CD4-positive, alpha-beta T cell treated with Interleukin-4 for 1 hour (primary cell): ENCODE data around the gene ANKIB1.
"Not testable (repeated sequence)": the region's sequence is repeated elsewhere in the genome, so short reads cannot be mapped to it uniquely, and the experiment has no call there.

Experiments
- DNase-seq, 2 donors: peaks; one replicate each; pipeline ENCODE4 v3.0.0-alpha.2; 2020 to 2022

Gene ANKIB1

DNA sequence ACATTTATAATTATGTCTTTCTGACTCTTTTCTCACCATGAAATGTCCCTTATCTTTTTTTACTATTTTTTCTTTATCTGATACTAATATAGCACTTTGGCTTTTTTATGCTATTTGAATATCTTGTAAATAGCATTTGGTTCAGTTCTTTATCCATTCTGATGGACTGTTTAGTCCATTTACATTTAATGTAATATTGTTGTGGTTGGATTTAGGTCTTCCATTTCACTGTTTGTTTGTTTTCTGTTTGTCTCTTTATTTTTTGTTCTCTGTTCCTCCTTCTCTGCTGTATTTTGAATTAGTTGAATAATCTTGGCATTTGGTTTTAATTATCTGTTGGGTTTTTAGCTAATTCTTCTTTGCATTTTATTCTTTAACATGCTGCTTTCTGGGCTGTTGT, 89.8 kb downstream of the ANKIB1 start:
- DNase-seq: no peak

DNA sequence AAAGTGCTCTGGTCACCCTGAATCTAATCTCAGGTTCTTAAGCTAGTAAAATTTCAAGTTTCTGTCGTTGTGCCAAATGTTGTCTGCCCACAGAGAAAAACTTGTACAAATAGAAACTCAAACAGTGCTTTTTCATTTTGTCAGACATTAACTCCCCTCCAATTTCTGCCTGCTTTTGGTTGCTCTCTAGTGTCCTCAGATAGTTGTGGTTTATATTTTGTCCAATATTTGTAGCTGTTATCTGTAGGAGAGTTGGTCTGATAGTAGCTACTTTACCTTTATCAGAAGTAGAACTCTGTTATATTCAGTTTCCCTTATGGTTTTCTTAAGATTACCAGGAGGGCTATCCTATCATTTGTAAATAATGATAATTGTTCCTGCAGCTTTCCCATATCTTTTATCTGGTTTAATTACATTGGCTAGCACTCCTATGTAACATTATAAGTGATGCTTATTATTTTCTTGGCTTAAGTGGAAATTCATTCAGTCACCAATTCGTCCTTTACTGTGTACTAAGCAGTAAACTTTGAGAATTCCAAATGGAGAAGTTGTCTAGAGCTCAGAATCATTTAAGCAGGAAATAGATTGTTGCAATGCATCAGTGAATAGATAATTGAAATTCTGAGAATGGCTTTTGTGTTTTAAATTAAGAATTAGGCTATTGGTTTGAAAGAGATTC, 91.0 kb downstream of the ANKIB1 start:
- DNase-seq: no peak

GRCh38 chr7:92340016-92340415, 94.2 kb downstream of the ANKIB1 start:
- DNase-seq: no peak

DNA sequence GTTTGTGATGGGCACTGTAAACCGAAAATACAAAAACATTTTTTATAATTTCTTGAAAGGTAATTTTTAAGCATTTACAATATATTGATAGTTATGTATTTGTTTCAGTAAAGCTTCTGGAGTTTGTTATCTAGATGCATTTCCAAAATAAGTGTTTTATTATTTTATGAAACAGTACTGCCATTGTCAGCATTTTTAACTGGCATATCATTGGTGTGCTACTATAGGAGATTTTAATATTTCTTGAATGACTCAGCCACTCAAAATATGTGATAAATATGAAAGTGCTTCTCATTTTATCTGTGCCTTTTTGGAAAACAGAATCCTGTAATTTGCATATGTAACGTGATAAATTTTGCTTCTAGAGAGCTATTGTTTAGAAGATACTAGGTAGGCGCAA, 97.9 kb downstream of the ANKIB1 start:
- DNase-seq: no peak

DNA sequence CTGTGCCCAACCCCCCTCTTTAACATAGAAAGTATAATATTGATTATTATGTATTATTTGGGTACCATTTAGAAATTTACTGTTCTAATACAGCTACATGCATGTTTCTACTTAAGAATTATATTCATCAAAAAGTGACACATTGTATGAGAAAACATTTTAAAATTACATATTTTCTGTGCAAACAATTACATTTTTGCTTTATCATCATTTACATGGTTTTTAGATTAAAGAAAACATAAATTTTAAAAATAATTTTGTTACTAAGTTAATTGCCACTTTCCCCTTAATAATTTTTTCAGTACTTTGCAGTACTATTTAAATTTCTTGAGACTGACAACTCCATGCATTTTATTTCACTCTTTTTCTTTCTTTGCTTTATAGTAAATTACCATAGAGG, 106.2 kb downstream of the ANKIB1 start:
- DNase-seq: no peak

DNA sequence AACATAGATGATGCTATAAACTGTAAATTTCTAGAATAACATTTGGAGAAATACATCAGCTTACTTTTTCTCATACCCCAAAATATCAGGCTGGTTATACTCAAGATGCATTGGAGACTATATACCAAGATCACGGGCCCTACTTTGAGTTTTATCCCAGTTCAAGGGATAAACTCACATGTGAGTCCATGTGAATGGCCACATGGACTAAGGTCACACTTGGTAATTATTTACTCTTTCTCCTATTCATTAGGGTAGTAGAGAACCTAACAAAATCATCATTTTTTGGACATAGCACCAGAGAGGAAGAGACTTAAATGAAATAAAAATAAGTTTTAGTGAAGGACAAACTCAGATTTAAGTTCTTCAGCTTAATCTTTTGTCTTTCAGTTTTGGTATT, 108.4 kb downstream of the ANKIB1 start:
- DNase-seq: no peak

DNA sequence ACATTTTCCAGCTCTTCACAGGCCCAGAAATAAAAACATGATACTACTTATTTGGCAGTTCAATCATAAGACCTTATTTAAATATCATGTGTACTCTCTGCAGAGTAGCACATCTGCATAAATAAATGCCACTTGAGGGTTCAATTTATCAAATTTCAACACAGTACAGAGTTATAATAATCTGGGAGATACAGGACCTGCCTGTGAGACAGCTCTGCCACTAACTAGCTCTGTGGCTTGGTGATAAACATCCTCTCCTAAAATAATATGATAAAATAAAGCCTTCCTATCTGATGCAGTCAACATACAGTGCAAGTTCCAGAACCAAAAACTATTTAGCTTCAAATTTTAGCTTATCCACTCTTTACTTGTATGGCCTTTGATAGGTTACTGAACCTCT, 110.6 kb downstream of the ANKIB1 start:
- DNase-seq: no peak

DNA sequence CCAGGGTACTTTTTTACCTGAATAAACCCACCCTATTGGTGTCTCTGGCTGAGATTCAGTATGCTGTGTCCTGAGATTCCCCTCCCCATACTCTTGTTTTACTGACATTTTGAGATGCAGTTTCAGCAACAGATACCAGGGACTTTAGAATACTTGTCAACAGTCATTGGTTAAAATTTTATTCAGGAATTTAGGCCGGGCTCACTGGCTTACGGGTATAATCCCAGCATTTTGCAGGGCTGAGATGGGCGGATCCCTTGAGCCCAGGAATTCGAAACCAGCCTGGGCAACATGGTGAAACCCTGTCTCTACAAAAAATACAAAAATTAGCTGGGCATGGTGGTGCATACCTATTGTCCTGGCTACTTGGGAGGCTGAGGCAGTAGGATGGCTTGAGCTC, 111.5 kb downstream of the ANKIB1 start:
- no peak for DNase-seq

GRCh38 chr7:92359179-92359578, 113.4 kb downstream of the ANKIB1 start:
- not testable (repeated sequence) for DNase-seq

DNA sequence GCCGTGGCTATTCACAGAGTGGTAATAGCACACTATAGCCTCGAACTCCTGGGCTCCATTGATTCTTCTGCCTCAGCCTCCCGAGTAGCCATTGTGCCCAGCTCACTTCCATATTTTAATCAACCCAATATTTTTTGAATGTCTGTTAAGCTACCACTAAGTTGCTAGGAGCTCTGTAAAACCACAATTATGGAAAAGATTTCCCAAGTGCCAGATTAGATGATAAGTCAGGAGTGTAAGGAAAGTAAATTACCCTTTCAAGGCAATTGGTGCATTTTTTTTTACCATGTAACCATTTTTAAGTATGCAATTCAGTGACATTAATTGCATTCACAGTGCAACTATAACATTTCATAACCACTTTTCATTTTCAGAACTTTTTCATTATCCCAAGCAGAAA, 114.0 kb downstream of the ANKIB1 start:
- no peak for DNase-seq

DNA sequence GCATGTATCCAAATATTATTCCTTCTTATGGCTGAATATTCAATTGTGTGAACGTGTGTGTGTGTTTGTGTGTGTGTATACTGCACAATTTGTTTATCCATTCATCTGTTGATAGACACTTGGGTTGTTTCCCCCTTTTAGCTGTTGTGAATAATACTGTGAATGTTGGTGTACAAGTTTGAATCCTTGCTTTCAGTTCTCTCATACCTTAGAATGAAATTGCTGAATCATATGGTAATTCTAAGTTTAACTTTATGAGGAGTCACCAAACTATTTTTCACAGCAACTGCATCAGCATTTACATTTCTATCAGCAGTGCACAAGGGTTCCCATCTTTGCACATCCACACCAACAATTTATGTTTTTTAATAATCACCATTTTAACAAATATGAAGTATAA, 114.6 kb downstream of the ANKIB1 start:
- no peak for DNase-seq

- no peak for DNase-seq
Measured at GRCh38 chr7:92362131-92362530, 116.4 kb downstream of the ANKIB1 start.

DNA sequence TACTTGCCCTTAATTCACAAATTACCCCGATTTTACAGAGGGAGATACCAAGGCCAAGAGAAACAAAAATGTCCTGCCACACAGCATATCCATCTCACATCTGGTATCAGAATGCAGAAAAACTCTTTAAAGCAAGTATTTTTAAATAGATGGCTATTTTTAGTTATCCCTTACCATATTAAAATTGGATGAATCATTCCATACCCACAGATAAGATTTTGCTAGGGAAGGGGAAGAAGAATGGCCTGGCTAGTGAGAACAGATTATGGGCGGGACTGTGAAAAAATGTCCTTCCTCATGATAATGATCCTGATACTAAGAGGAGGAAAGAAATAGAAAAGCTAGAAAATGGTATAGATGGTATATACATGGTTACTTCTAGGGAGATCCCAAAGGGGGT, 121.0 kb downstream of the ANKIB1 start:
- DNase-seq: no peak

DNA sequence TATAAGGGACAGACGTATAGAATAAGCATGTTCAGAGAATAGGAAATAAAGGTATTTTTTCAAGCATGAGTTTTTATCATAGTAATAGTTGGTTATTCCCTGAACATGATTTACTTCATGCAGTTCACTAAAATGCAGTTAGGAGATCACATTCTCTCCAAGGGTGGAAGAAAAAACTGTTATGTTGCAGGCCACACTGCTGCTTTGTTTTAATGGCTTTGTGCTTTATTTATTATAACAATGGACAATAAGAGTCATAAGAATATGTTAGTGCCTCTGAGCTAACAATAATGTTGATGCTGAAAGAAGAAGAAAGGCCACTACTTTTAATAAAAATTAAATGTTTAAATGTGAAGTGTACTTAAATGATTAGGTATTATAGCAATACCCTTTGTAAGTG, 123.0 kb downstream of the ANKIB1 start:
- no peak for DNase-seq

DNA sequence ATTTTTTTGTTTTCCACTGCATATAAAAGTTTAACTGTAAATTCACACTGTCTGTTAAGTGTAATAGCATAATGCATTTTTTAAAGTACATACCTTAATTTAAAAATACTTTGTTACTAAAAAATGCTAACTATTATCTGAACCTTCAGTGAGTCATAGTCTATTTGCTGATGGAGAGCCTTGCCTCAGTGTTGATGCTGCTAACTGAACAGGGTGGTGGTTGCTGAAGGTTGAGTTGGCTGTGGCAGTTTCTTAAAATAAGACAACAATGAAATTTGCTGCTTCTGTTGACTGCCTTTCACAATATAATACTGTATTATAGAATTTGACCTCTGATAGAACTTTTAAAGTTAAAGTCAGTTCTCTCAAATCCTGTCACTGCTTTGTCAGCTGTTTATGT, 129.2 kb downstream of the ANKIB1 start:
- no peak for DNase-seq

DNA sequence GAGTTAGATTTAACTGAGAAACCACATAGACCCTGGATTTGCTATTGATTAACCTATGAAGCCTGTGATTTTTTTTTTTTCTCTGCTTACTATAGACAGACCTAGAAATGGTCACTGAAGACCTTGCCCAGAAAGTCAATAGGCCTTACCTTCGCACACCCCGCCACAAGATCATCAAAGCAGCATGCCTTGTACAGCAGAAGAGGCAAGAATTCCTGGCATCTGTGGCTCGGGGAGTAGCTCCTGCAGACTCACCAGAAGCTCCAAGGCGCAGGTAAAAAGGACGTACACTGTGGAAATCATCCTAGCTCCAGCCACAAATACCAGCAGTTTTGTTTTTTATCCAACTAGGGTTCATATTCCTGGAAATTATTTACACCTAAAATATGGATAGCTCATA, 145.3 kb downstream of the ANKIB1 start:
- DNase-seq: no peak

GRCh38 chr7:92397542-92397941, 151.8 kb downstream of the ANKIB1 start:
- DNase-seq: no peak

GRCh38 chr7:92400013-92400412, 154.2 kb downstream of the ANKIB1 start:
- DNase-seq: no peak

GRCh38 chr7:92402920-92403759, 157.4 kb downstream of the ANKIB1 start:
- DNase-seq: no peak

GRCh38 chr7:92403760-92404074, 157.9 kb downstream of the ANKIB1 start:
- no peak for DNase-seq

DNA sequence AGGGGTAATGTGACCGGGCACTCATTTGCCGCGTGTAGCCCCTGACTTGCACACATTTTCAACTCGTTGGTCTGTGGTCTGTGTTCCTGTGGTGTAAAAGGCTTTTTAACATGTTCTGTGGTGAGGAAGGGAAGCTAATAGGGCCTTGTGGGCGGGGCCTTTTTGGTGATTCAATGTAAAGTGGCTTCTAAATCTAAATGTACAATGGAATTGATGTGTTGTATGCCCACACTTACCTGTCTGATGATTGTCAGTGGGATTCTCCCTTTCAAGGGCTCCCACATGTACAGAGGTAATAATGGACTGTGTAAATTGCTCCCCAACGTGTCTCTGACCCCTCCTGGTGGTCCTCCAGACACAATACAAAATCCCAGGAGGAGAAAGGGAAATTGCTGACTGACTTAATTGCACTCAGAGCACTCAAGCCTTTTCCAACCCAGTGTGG, 158.4 kb downstream of the ANKIB1 start:
- DNase-seq: peak in 1 of 2 donors; percentile 41

DNA sequence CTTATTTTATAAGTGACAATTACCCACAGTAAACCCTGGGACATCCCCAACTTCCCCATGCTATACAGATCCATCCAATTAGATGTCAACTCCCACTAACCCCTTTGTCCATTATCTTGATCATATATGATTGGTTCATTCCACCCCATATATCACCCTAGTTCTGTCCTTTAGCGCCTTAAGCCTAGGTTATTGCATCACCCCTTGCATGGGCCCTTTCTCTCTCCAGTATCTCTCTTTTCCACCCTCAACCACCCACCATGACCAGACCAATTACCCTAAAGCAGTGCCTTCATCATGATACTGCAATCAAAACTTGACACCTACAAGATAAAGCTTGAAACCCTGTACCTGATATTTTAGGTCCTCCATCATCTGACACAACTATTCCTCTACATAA, 163.6 kb downstream of the ANKIB1 start:
- DNase-seq: no peak

- not testable (repeated sequence) for DNase-seq
Measured at GRCh38 chr7:92410162-92410561, 164.4 kb downstream of the ANKIB1 start.

- DNase-seq: no peak
Measured at GRCh38 chr7:92412745-92413144, 167.0 kb downstream of the ANKIB1 start.

DNA sequence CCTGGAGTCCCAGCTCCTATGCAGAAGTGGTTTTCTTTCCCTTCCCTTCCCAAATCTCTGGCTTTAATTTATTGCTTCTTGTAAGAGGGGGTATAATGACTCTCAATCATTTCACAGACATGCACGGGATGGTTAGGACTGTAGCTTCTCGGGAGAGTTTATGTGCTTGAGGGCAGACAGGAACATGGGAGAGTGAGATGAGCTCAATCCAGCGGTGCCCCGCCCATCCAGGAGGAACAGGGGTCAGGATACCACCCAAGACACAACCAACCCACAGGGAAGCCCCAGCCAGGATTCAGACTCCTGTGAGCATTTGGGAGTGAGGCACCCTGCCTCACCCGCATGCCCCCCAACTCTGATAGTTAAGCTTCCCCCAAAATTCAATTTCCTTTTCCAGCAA, 167.8 kb downstream of the ANKIB1 start:
- DNase-seq: no peak
